ENCODE results near the gene GHDC.

Gene GHDC

GRCh38 chr17:42181851-42182207, 12.5 kb downstream of the GHDC start:
- no peak for DNase-seq

- peak; percentile 89 to 92 for DNase-seq
Observed at GRCh38 chr17:42180922-42181850, 13.1 kb downstream of the GHDC start, which contains the start of gene KCNH4. KCNH4 (minus strand) TSS chr17:42181142; CDS start chr17:42180945, 197 bp downstream.

GRCh38 chr17:42180411-42180921, 13.8 kb downstream of the GHDC start:
- no peak for DNase-seq

- peak; percentile 36 to 38 for DNase-seq
Observed at GRCh38 chr17:42179911-42180410, 14.3 kb downstream of the GHDC start.

GRCh38 chr17:42179335-42179734, 15.0 kb downstream of the GHDC start:
- no peak for DNase-seq

GRCh38 chr17:42178817-42179216, 15.5 kb downstream of the GHDC start:
- peak in 1 of 2 donors; percentile 21 for DNase-seq

- no peak for DNase-seq
Observed at GRCh38 chr17:42177684-42178083, 16.6 kb downstream of the GHDC start.

GRCh38 chr17:42174126-42174783, 20.0 kb downstream of the GHDC start:
- DNase-seq = no peak

GRCh38 chr17:42171831-42172230, 22.5 kb downstream of the GHDC start:
- no peak for DNase-seq

- no peak for DNase-seq
Observed at GRCh38 chr17:42169351-42169750, 24.9 kb downstream of the GHDC start.

GRCh38 chr17:42167807-42168206, 26.5 kb downstream of the GHDC start:
- DNase-seq = no peak

- no peak for DNase-seq
Observed at GRCh38 chr17:42166196-42166763, 28.0 kb downstream of the GHDC start.

GRCh38 chr17:42165751-42166150, 28.5 kb downstream of the GHDC start:
- DNase-seq = no peak

- DNase-seq = no peak
Observed at GRCh38 chr17:42163696-42164407, 30.4 kb downstream of the GHDC start.

GRCh38 chr17:42163113-42163512, 31.2 kb downstream of the GHDC start:
- DNase-seq = peak; percentile 62 to 68

GRCh38 chr17:42160531-42160910, 33.8 kb downstream of the GHDC start:
- no peak for DNase-seq

GRCh38 chr17:42159796-42160530, 34.3 kb downstream of the GHDC start:
- no peak for DNase-seq

- DNase-seq = no peak
Observed at GRCh38 chr17:42155614-42156045, 38.7 kb downstream of the GHDC start.

- DNase-seq = no peak
Observed at GRCh38 chr17:42153919-42154742, 40.2 kb downstream of the GHDC start.

- no peak for DNase-seq
Observed at GRCh38 chr17:42146911-42147607, 47.2 kb downstream of the GHDC start.
